GM19035 (cell line): ENCODE data around the gene PRMT3.
"Not testable (repeated sequence)": the region's sequence is repeated elsewhere in the genome, so short reads cannot be mapped to it uniquely, and the experiment has no call there.

Source experiments
- ATAC-seq: cut with Tn5 transposase; IDR thresholded peaks from one replicate; pipeline ENCODE4 v1.9.1; 2021; ENCODE audit not compliant: unreplicated experiment

Gene PRMT3

DNA sequence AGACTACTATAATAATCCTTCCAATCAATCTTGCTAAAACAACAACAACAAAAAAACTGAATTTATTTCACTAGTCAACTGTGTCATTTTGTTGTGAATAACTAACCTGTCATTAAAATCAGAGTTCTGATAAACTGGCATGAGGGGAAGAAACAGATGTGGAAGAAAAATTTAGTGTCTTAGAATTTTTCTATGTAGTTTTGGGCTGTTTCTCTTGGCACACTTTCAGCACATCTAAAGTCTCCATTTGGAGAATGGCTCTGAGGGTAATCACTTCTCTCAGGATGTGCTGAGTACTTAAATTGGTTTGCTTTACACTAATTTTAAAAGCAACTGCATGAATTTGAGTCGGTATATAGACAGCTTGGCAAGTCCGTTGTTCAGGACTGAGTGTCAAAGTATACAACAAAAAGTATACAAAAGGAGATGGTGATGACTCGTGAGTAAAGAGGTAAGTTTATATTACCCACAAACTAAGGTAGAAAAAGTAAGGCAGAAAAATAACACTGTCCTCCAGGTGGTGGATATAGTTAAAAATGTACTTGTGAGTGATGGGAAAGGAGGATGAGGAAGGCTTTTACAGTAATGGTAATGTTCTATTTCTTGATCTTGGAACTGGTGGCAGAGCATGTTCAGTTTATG is 13.8 kb upstream of the PRMT3 start:
- no peak for ATAC-seq

DNA sequence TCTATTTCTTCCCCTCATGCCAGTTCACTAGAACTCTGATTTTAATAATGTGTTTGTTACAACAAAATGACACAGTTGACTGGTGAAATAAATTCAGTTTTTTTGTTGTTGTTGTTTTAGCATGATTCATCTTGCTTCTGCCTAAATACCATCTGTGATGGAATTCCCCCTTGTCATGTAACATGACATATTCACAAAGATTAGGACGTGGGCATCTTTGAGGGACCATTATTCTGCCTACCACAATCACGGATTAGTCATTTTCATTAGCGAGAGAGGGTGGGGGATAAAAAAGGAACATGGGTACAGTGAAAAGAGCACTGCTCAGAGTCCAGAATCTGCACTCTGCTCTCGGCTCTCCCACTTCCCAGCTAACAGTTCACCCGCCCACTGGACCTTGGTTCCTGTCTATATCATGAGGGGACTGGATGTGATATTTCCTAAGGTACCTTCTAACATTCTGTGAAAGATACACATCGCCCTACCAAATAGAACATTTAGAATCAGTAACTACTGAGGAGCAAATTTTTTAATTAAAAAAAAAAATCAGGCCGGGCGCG is 12.7 kb upstream of the PRMT3 start:
- no peak for ATAC-seq

DNA sequence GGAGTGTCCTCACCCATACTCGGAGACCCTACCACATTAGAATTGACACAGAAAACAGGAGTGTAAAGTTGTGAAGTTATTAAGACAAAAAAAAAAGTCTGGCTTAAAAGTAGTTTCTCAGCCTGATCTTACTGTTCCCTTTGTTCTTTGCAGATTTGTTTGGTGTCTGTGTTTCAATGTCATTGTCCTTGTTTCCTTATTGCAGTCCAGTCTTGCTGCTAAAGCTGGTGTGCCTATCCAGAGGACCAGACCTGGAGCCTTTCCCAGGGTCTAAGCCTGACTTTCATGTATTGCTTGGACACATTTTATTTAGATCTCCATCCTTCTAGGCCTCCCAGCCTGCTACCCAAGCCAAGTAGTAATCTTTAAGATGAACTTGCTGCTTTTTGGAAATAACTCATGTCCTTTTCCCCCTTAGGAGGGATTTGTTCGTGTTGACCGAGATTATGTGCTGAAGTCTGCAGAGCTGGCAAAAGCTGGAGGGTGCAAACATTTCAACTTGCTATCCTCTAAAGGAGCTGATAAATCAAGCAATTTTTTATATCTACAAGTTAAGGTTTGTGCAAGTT is 11.3 kb upstream of the PRMT3 start:
- no peak for ATAC-seq

DNA sequence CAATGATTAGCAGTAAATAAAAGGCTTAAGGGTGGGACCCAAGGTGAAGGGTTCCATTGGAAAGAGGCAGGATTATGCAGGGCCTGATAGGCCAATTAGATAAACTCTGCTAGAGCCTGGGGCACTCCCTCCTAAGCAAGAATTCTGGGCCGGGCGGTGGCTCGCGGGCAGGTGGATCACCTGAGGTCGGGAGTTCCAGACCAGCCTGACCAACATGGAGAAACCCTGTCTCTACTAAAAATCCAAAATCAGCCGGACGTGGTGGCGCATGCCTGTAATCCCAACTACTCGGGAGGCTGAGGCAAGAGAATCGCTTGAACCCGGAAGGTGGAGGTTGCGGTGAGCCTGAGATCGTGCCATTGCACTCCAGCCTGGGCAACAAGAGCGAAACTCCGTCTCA is 1.5 kb upstream of the PRMT3 start:
- not testable (repeated sequence) for ATAC-seq

DNA sequence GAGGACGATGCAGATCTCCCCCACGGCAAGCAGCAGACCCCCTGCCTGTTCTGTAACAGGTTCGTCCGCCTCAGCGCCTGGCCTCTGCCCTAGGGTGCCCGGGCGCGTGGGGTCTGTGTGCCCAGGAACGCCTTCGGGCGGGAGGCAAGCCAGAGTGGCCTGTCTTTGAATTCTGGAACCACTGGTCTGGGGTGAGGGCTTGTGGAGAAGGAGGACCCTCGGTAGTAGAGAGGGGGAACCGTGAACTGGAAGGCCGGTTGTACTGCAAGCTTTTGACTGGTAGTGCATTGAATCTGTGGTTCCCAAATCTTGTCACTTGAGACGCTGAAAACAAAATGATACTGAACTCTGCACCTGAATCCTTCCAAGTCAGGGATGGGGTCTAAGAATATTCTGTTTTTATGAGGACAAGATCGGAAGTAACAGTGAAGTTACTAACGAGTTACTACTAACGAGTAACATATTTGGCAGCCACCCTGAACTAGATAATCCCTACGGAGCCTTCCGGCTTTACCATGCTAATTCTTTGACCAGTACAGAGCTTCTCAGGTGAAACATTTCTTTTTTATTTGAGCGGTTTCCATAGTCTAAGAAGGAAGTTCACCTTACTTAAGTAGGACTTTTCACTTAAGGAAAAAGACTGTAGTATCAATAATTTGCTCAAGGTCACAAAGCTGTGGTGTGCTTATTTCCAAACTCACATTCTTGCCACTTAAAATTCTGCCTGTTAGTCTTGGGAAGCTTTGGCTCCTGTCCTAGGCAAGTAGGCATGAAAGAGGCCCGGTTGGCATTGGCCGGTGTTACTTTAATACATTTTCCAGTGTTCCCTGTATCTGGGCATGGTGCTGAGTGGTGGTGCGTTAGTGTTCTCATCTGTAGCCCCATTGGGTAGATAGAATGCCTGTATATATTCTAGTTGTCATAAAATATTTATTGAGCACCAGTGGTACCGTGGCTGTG is 860 bp downstream of the PRMT3 start:
- ATAC-seq = peak; percentile 20

DNA sequence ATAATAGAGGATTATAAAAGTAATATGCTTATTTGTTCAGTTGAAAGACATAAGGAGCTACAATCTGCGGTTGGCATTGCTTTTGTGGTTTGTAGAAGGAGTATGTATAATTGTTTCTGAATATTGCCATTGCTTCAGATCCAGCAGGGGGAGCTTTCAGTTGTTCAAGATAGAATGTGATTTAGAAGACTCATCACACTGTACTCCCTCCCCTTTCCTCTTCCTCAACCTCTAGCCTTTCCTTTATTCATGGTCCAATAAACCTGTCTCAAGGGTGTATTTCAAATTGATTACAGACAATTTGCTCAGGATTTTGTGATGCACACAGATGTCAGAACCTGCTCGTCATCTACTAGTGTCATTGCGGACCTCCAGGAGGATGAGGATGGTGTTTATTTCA is 9.8 kb downstream of the PRMT3 start:
- peak; percentile 93 for ATAC-seq

DNA sequence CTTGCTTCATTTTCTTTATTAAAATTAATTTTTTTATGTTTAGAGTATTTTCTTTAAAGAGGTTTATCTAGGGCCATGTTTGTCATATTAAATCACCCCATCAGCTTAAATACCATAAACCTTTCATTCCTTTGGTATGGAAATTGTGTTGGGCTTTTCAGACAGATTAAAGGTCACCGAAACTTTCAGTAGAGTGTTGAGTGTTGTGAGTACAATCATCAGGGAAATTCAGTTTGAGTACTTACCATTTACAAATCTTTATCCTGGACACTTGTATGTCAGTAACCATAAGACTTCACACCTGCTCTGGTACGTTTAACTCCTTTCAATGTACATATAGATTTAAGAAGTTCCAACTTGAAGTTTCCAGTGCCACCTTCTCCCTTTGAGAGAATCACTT is 12.0 kb downstream of the PRMT3 start:
- ATAC-seq = no peak

DNA sequence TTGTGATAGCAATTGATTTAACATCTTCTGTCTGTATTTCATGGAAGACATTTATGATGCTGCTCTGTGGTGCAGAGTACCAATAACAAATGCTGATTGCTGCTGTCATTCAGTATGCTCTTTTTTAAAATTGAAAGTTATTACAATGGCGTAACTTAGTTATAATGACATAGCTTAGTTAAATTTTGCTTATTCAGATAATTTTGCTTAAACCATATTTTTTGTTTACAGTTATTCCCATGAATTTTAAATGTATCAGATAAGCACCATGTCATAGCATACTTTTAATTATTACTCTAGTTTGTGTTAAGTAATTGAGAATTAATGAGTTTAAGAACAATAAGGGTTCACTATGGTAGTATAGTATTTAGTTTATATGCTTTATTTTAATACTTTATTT is 15.5 kb downstream of the PRMT3 start:
- no peak for ATAC-seq

DNA sequence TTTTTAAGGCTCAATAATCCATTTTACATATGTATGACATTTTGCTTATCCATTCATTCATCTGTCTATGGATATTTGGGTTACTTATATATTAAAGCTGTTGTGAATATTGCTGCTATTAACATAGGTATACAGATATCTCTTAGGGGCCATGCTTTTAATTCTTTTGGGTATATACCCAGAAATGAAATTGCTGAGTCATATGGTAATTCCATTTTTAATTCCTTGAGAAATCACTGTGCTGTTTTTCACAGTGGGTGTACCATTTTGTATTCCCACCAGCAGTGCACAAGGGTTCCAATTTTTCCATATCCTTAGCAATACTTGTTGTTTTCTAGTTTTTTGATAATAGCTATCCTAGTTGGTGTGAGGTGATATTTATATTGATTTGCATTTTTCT is 19.0 kb downstream of the PRMT3 start:
- ATAC-seq = no peak

DNA sequence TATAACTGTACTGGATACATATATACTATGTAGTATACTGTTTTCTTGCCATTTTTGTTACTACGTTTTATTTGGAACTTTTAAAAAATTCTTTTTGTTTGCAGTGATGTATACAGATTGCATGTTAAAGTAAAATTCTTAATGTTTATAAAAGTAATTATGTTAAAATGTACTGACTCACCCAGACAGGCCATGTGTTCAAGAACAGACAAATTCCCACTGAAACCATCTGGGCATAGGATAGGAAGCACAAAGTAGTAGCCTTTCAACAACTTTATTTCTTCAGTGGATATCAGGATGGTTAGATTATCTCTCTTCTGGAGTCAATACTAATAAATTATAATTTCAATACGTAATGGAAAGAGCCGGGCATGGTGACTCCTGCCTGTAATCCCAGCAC is 19.8 kb downstream of the PRMT3 start:
- ATAC-seq = no peak

DNA sequence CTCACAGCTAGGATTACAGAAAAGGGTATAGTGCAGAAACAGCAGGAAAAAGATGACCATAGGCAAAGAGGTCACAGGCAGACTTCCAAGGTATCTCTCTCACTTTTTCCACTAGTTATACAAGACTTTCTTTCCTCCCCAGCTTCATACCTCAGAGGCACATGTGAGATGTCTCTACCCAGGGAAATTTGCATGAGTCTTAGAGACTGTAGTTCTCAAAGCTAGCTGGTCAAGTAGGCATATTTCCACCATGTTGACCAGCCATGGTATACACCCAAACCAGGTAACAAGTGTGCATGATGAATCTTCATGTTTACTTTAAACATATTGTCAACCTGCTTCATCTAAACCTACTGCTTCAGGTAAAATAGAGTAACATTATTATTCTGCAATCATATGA is 27.9 kb downstream of the PRMT3 start:
- no peak for ATAC-seq

DNA sequence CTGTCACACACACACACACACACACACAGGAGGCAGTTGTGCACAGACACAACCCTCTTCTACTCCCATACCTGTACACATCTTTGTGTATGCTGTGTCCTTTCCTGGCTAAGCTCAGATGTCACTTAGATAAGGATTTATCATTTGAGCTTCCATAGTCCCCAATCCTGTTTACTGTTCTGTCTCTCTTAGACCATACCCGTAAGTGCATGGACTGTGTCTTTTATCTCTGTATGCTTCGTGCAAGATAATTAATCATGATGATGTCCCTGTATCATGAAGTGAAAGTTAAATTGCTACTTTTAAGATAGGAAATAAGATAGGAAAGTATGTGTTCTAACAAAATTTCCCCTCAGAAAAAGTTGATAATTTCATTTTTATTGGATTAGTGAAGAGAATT is 30.3 kb downstream of the PRMT3 start:
- no peak for ATAC-seq

DNA sequence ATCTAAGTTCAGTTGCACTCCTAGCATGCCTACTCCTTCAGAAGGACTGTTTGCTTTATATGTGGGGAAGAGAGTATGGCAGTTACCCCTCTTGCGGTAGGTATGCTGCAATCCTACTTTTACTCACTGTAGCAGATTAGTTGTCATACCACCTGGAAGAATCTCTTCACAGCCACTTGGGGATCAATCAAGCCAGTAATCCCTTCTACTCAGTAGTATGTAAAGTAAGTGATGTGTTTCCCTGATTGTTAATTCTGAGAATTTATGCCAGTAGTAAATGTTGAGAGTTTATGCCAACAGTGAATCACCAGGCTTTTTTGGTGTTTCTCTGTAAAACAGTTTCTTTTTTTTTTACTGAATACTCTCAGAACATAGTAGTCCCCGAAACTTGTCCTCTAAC is 34.4 kb downstream of the PRMT3 start:
- no peak for ATAC-seq

DNA sequence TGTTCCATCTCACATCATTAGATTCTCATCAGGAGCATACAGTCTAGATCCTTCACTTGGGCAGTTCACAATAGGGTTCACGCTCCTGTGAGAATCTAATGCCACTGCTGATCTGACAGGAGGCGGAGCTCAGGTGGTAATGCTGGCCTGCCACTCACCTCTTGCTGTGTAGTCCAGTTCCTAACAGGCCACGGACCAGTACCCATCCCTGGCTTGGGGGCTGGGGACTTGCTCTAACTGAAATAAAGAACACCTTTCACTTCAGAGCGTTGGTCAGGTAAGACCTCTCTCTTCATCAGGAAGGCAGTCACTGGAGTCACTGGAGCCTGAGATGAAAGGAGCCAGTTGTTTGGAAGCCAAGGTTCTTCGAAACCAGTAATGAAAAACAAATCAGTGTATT is 41.7 kb downstream of the PRMT3 start:
- ATAC-seq = no peak

DNA sequence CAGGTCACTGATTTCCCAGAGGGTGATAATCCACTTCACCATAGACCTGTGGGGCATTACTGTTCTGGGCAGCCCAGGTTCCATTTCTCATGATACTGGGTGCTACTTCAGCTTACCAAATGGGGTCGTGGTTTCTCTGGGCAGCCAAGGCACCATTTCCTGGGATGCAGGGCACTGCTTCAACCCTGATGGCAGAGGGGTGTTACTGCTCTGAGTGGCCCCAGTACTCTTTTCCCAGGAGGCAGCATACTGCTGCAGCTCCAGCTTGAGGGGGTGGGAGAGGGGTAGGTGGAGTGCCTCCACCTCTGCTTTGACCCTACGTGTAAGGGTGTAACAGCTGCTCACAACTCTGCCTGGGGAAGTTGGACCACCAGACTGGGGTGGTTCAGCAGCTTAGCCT is 51.1 kb downstream of the PRMT3 start:
- no peak for ATAC-seq

DNA sequence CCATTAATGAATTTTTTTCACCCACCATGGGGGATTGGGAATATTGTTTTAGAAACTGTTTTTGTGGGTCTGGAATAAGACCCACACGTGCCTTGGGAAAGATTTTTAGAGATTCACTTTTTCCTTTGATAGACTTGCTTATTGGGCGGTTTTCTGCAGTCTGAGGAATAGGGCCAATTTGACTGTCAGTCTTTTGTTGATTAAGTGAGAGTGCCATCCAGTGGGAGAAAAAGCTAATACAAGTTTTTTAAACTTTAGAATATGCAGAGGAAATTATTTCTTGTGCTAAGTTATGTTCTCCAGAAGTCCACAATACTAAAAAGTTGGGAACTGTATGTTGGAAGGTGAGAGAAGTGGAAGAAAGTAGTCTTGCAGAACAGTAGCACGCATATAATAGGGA is 56.1 kb downstream of the PRMT3 start:
- no peak for ATAC-seq

DNA sequence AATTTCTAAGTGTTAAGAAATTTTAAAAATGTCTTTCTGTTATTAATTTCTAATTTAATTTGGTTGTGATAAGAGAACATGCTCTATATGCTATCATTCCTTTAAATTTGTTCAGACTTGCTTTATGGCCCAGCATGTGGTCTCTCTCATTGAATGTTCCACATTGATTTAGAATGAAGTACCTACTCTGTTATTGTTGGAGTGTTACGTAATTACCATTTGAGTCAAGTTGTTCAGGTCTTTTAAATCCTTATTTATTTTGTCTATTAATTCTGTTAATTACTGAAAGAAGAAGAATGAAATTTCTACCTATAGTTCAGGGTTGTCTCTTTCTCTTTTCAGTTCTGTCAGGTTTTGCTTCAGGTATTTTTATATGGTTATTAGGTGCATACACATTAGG is 57.0 kb downstream of the PRMT3 start:
- ATAC-seq = no peak

DNA sequence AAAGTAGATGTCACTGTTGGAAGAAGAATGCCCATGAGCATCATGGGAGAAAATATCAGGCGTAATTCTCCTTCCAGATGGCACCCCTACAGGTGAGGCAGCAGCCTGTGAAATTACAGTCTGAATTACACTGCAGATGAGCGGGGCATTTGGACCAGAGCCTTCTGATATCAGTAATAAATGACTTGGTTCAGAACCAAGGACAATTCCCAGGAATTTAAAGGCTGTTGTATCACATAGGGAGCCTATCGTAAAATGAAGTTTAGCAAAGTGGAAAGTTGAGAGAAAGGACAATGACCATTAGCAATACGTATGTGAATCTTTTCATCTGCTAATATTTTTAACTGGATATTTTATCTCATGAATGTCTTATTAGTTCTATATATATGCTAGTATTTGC is 61.3 kb downstream of the PRMT3 start:
- ATAC-seq = no peak

DNA sequence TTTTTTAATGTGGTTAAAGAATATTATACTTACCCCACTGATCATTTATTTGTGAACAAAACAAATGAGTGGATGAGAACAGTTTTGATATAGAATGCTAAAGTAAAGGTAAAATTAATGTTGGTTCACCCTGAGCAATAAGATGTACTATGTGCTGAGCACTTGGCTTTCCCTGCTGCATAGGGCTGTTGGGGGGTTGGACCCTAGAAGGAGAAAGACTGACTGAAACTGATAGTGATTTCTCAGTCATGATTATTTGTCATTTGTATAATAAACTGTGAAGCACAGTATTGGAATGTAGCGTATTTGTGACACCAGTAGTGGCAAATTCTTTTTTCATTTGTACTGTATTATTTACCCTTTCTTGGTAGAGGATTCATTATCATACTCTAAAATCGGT is 63.3 kb downstream of the PRMT3 start:
- no peak for ATAC-seq

DNA sequence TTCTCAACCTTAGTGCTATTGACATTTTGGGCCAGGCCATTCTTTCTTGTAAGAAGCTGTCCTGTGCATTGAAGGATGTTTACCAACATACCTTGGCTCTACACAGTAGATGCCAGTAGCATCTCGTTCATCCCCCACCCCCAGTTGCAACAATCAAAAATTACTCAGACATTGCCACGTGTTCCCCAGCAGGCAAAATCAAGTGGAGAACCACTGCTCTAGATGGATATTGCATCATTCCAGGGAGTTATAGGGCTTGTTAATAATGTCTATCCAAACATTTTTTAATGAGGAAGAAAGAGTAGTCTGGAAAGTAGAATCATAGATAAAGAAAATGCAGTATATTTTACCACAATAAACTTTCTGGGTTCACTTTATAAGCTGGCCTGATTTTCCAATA is 64.1 kb downstream of the PRMT3 start:
- no peak for ATAC-seq

DNA sequence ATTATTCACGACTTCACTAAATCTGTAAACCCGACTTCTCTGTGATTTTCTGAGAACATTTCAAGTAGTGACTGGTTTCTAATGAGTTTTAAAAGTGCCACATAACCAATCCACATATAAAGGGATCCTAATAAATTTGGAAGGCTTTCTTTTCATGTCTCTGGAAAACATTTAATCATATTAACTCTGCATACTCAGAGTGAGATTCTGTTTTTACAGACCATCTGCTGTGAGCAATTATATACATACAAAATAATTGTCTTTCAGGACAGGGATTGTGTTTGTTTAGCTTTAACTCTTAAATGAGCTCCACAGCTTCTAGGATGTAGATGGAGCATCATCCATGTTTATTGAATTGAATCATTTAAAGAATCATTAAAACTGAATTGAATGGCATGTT is 65.1 kb downstream of the PRMT3 start:
- no peak for ATAC-seq
